ENCODE data around the gene FMN2. TPM values are rescaled to one million over a fixed set of nuclear protein-coding genes. Genes with fewer than 3 reads are reported as not detected.

The FMN2 gene
- total RNA-seq, 1 experiment from 2014 or later, result 5.3 TPM

DNA sequence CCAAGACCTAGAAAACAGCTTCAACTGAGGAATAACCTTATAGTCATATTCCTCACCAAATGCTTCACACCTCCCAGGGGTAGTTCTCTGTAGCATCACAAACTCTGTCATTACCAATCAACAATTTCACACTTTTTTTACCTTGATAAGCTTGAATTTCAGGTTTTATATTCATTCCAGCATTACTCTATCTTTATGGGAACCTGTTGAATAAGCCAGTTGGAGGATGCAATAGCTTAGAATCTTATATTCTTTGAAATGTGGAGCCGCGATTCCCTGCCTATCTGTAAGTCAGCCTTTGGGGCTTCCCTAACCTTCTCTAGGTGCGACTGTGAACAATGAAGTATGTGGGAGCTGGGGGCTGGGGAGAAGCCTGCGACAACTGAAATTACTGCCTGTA lies 374.8 kb downstream of the FMN2 start:
- CTCF ChIA-PET, result interaction anchor here (0.8 to 4.1 kb wide), 5 partner anchors 11 to 463 kb away, joined by 3 to 26 read pairs (median 4); no protein-coding TSS in a partner anchor
- no peak overlapping the region for H3K27ac Mint-ChIP-seq (ENCODE audit: low read depth, unreplicated experiment)
- no peak for TF ChIP-seq CTCF (IDR thresholded peaks at IDR 0.05; ENCODE audit: unreplicated experiment)
- no peaks in the 10 kb centered on the region for H3K9me3 Mint-ChIP-seq (ENCODE audit: unreplicated experiment)
- no peaks in the 10 kb centered on the region for H3K36me3 Mint-ChIP-seq (ENCODE audit: insufficient read depth, unreplicated experiment)
- peaks cover 8% of the 10 kb centered on the region for H3K4me1 Mint-ChIP-seq (ENCODE audit: insufficient read depth, unreplicated experiment)
- no peak overlapping the region for H3K4me3 Mint-ChIP-seq (ENCODE audit: unreplicated experiment)
- DNase-seq (ENCODE audit: unreplicated experiment), result no peak
- BruUV-seq (replicated peaks), result no TSS peak
- intact Hi-C loops (cut with micrococcal nuclease), result no loop called here
- H3K27me3 Mint-ChIP-seq (ENCODE audit: insufficient read depth, unreplicated experiment), result no peaks in the 10 kb centered on the region
- POLR2A ChIA-PET, result interaction anchor here (2.1 kb wide), 1 partner anchor 30 kb away, joined by 7 read pairs; no protein-coding TSS in a partner anchor

- Mint-ChIP-seq H3K4me1 (ENCODE audit: insufficient read depth, unreplicated experiment) (peaks cover 8% of the 10 kb centered on the region), H3K4me3 (ENCODE audit: unreplicated experiment) (no peak overlapping the region), H3K27me3 (ENCODE audit: insufficient read depth, unreplicated experiment) (no peaks in the 10 kb centered on the region), H3K27ac (ENCODE audit: low read depth, unreplicated experiment) (no peak overlapping the region), H3K36me3 (ENCODE audit: insufficient read depth, unreplicated experiment) (no peaks in the 10 kb centered on the region), H3K9me3 (ENCODE audit: unreplicated experiment) (no peaks in the 10 kb centered on the region)
- POLR2A ChIA-PET, result no interaction called here
- CTCF ChIA-PET, result interaction anchor here (0.6 to 1.6 kb wide), 3 partner anchors 24 to 1500 kb away, joined by 3 to 4 read pairs (median 3); no protein-coding TSS in a partner anchor
- no peak for TF ChIP-seq CTCF (IDR thresholded peaks at IDR 0.05; ENCODE audit: unreplicated experiment)
- no TSS peak for BruUV-seq (replicated peaks)
- no peak for DNase-seq (ENCODE audit: unreplicated experiment)
- intact Hi-C loops (cut with micrococcal nuclease), result no loop called here
These were observed 376.2 kb downstream of the FMN2 start for GRCh38 chr1:240467895-240468294.

DNA sequence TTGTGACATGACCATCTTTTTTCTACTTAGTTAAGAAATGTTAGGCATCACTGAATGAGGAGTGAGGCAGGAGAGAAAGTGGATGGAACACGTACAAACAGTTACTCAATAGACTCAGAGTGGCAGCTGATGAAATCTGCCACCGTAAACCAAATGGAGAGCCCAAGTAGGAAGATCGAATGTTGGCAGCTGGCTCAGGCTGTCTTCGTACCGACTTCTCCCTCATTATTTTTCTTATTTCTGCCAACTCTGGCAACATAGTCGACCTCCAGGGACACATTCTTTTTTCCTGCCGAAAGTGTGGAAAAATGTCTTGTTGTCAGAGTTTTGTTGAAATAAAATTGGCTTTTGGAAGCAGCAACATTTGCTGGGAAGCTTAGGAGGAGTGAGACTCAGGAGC lies 377.0 kb downstream of the FMN2 start:
- no peak for DNase-seq (ENCODE audit: unreplicated experiment)
- no peak for TF ChIP-seq CTCF (IDR thresholded peaks at IDR 0.05; ENCODE audit: unreplicated experiment)
- ChIA-PET POLR2A (interaction anchor here (0.7 kb wide), 1 partner anchor 364 kb away, joined by 3 read pairs; no protein-coding TSS in a partner anchor), CTCF (interaction anchor here (0.5 to 1.6 kb wide), 6 partner anchors 25 to 1501 kb away, joined by 3 to 5 read pairs (median 4); no protein-coding TSS in a partner anchor)
- Mint-ChIP-seq H3K27me3 (ENCODE audit: insufficient read depth, unreplicated experiment) (no peaks in the 10 kb centered on the region), H3K36me3 (ENCODE audit: insufficient read depth, unreplicated experiment) (no peaks in the 10 kb centered on the region), H3K4me1 (ENCODE audit: insufficient read depth, unreplicated experiment) (peaks cover 10% of the 10 kb centered on the region), H3K9me3 (ENCODE audit: unreplicated experiment) (no peaks in the 10 kb centered on the region), H3K4me3 (ENCODE audit: unreplicated experiment) (no peak overlapping the region), H3K27ac (ENCODE audit: low read depth, unreplicated experiment) (no peak overlapping the region)
- BruUV-seq (replicated peaks), result no TSS peak
- intact Hi-C loops (cut with micrococcal nuclease), result no loop called here

DNA sequence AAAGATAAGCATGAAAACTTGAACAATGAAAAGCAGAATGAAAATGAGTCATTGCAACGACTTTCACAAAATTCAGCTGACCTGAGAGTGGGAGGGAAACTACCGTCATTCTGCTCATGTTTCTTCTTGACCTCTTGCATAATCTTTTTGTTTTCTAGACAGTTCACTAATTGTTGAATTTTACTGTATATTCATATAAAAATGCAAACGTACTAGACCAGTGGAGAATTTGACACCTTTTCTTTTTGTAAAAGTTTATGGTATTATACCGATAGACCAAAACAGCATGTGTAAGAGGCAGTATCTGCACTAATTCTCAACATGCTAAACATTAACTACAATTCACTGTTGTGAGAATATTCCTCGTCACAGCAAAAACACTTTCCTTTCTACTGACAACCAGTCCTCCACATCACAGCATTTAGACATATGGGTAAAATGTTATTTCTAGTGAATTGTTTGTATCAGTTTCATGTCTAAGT lies 382.5 kb downstream of the FMN2 start:
- ChIA-PET CTCF (interaction anchor here (0.5 to 0.9 kb wide), 2 partner anchors 19 to 33 kb away, joined by 3 read pairs; no protein-coding TSS in a partner anchor), POLR2A (interaction anchor here (0.7 to 1.2 kb wide), 2 partner anchors 19 to 826 kb away, joined by 3 read pairs; no protein-coding TSS in a partner anchor)
- peak; percentile 90 for DNase-seq (ENCODE audit: unreplicated experiment)
- Mint-ChIP-seq H3K9me3 (ENCODE audit: unreplicated experiment) (no peaks in the 10 kb centered on the region), H3K36me3 (ENCODE audit: insufficient read depth, unreplicated experiment) (no peaks in the 10 kb centered on the region), H3K27ac (ENCODE audit: low read depth, unreplicated experiment) (peak overlapping the region; percentile 46), H3K27me3 (ENCODE audit: insufficient read depth, unreplicated experiment) (no peaks in the 10 kb centered on the region), H3K4me1 (ENCODE audit: insufficient read depth, unreplicated experiment) (peaks cover 10% of the 10 kb centered on the region), H3K4me3 (ENCODE audit: unreplicated experiment) (no peak overlapping the region)
- TF ChIP-seq CTCF (IDR thresholded peaks at IDR 0.05; ENCODE audit: unreplicated experiment), result no peak
- intact Hi-C loops (cut with micrococcal nuclease), result no loop called here
- BruUV-seq (replicated peaks), result no TSS peak
